Neutrophil (primary cell): ENCODE data around the gene ACOT6.
"Not testable (repeated sequence)": the region's sequence is repeated elsewhere in the genome, so short reads cannot be mapped to it uniquely, and the experiment has no call there.

Source experiments
- H3K27ac ChIP-seq: fragments of 200-600 bp; sonication (generic); 2 replicates; pipeline ENCODE4 v1.5.1; 2016; ENCODE audit warnings: mild to moderate bottlenecking, moderate library complexity
- H3K27me3 ChIP-seq: fragments of 200-600 bp; sonication (generic); 2 replicates; pipeline ENCODE4 v1.6.0; 2016; ENCODE audit warnings: mild to moderate bottlenecking
- H3K36me3 ChIP-seq: fragments of 200-600 bp; sonication (generic); 2 replicates; pipeline ENCODE4 v1.5.1; 2017
- H3K4me1 ChIP-seq, 2 experiments: fragments of 200-600 bp in 1 of 2; sonication (generic) in 1 of 2; 1 replicate in 1 of 2; 2 replicates in 1 of 2; pipeline versions ENCODE4 v1.5.1 to v1.6.1; 2013 to 2016; ENCODE audit warnings: low read depth in 1 of 2, low read length in 1 of 2, mild to moderate bottlenecking in 1 of 2, moderate library complexity in 1 of 2; ENCODE audit not compliant: control insufficient read depth in 1 of 2, insufficient read depth in 1 of 2
- H3K4me3 ChIP-seq, 2 experiments: fragments of 200-600 bp in 1 of 2; sonication (generic) in 1 of 2; 1 replicate in 1 of 2; 2 replicates in 1 of 2; pipeline ENCODE4 v1.5.1; 2013 to 2016; ENCODE audit warnings: low read depth in 1 of 2, low read length in 1 of 2, mild to moderate bottlenecking in 1 of 2, moderate library complexity in 1 of 2
- H3K9me3 ChIP-seq: fragments of 200-600 bp; sonication (generic); 2 replicates; pipeline ENCODE4 v1.5.1; 2016
- CTCF ChIP-seq: fragments of 200-600 bp; sonication (generic); IDR thresholded peaks from 2 replicates; pipeline ENCODE4 v1.5.1; 2016; ENCODE audit warnings: antibody characterized with exemption

The ACOT6 gene

GRCh38 chr14:73612339-73613045 is at the start of gene ACOT6:
TSS of gene ACOT6 (plus strand) at chr14:73612517. CDS start at chr14:73612572, 55 bp downstream.
- H3K27ac ChIP-seq, result no peak within 1 kb of the TSS
- H3K4me1 ChIP-seq, result peaks cover 13 to 14% of the 10 kb centered on the region in 2 experiments
- peak within 1 kb of the TSS; percentile 51 to 54 for H3K4me3 ChIP-seq
- H3K9me3 ChIP-seq, result no peaks in the 10 kb centered on the region
- peaks cover 40% of the 10 kb centered on the region for H3K27me3 ChIP-seq
- H3K36me3 ChIP-seq, result no peaks in the 10 kb centered on the region
- no peak for TF ChIP-seq CTCF

GRCh38 chr14:73562696-73563095 is 49.6 kb upstream of the ACOT6 start:
- H3K4me3 ChIP-seq, H3K27me3 ChIP-seq, H3K36me3 ChIP-seq, H3K27ac ChIP-seq, H3K9me3 ChIP-seq, H3K4me1 ChIP-seq: not testable (repeated sequence)

- not testable (repeated sequence) for H3K4me3 ChIP-seq, H3K9me3 ChIP-seq
Measured at GRCh38 chr14:73566431-73566830, 45.9 kb upstream of the ACOT6 start.

GRCh38 chr14:73566935-73567334 is 45.4 kb upstream of the ACOT6 start:
- H3K4me1 ChIP-seq, result peaks cover 13% of the 10 kb centered on the region in 2 experiments
- not testable (repeated sequence) for H3K27ac ChIP-seq, H3K4me3 ChIP-seq, H3K9me3 ChIP-seq, H3K27me3 ChIP-seq, H3K36me3 ChIP-seq

More at GRCh38 chr14:73566431-73566830, 45.9 kb upstream of the ACOT6 start:
- H3K36me3 ChIP-seq, H3K27ac ChIP-seq, H3K27me3 ChIP-seq: not testable (repeated sequence)
- H3K4me1 ChIP-seq, result peaks cover 13% of the 10 kb centered on the region in 2 experiments

GRCh38 chr14:73567358-73567757 is 45.0 kb upstream of the ACOT6 start:
- Histone ChIP-seq H3K27me3 (no peaks in the 10 kb centered on the region), H3K9me3 (peaks cover 4% of the 10 kb centered on the region), H3K36me3 (no peaks in the 10 kb centered on the region), H3K27ac (no peak overlapping the region), H3K4me3 (no peak overlapping the region), H3K4me1 (peaks cover 13% of the 10 kb centered on the region in 2 experiments)
- TF ChIP-seq CTCF, result no peak

GRCh38 chr14:73567951-73568885 is 44.1 kb upstream of the ACOT6 start:
- Histone ChIP-seq H3K27ac (no peak overlapping the region), H3K9me3 (no peaks in the 10 kb centered on the region), H3K4me1 (peaks cover 13% of the 10 kb centered on the region in 2 experiments), H3K27me3 (no peaks in the 10 kb centered on the region), H3K36me3 (no peaks in the 10 kb centered on the region), H3K4me3 (no peak overlapping the region)
- no peak for TF ChIP-seq CTCF

- not testable (repeated sequence) for H3K9me3 ChIP-seq, H3K27ac ChIP-seq, H3K27me3 ChIP-seq, H3K36me3 ChIP-seq
- Histone ChIP-seq H3K4me3 (peak overlapping the region; percentile 57 to 62), H3K4me1 (peaks cover 13% of the 10 kb centered on the region in 2 experiments)
Measured at GRCh38 chr14:73568886-73569184, 43.5 kb upstream of the ACOT6 start.

- peaks cover 13% of the 10 kb centered on the region in 2 experiments for H3K4me1 ChIP-seq
- not testable (repeated sequence) for H3K27ac ChIP-seq, H3K36me3 ChIP-seq, H3K27me3 ChIP-seq, H3K9me3 ChIP-seq
- H3K4me3 ChIP-seq, result peak within 1 kb of the TSS; percentile 57 to 62
Measured at GRCh38 chr14:73569185-73569958, 42.9 kb upstream of the ACOT6 start, which contains the start of gene ACOT2. TSS of gene ACOT2 (plus strand) at chr14:73569213. CDS start at chr14:73569241, 28 bp downstream.
